DMS114 treated with DMSO at 0.1 percent for 48 hours (cell line): Measurements from ENCODE around the gene CXorf58.
"Not testable (repeated sequence)": the region's sequence is repeated elsewhere in the genome, so short reads cannot be mapped to it uniquely, and the experiment has no call there.

Experiments
- DNase-seq: peaks from one replicate; lab custom pipeline; 2025; ENCODE audit not compliant: unreplicated experiment; lab: John Stamatoyannopoulos, UW

CXorf58 gene, protein sequence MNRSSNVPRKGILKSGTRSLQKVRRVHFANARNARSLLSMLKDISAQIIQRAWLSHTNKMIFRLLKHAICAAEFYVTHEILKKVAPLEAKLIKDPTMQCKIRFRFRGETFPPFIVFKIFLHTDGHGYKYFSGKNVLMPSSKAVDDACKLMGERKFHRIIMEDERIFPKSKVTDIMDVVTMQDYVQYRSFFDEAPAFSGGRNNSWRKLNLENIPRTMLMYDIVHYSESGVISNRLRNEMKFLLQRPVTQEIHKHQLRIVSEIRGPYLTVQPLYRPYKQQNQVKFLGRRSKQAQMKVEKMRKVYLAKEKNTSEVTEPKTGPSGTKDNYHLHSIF

GRCh38 chrX:23907498-23908218 lies at the start of gene CXorf58, which contains the start of gene APOO:
Gene CXorf58 (plus strand): TSS chrX:23908006. CDS start chrX:23910303, 2,297 bp downstream.
Gene APOO (minus strand): TSS chrX:23907938. CDS start chrX:23907702, 236 bp downstream.
- DNase-seq: peak; percentile 87

DNA sequence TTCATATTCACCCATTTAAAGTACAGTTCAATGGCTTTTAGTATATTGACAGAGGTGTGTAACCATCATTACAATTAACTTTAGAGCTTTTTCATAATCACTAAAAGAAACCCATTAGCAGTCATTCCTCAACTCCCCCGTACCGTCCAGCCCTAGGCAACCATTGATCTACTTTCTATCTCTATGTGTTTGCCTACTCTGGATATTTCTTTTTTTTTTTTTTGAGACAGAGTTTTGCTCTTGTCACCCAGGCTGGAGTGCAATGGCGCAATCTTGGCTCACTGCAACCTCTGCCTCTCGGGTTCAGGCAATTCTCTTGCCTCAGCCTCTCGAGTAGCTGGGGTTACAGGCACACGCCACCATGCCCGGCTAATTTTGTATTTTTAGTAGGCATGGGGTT lies 48.6 kb upstream of the CXorf58 start:
- DNase-seq: not testable (repeated sequence)

DNA sequence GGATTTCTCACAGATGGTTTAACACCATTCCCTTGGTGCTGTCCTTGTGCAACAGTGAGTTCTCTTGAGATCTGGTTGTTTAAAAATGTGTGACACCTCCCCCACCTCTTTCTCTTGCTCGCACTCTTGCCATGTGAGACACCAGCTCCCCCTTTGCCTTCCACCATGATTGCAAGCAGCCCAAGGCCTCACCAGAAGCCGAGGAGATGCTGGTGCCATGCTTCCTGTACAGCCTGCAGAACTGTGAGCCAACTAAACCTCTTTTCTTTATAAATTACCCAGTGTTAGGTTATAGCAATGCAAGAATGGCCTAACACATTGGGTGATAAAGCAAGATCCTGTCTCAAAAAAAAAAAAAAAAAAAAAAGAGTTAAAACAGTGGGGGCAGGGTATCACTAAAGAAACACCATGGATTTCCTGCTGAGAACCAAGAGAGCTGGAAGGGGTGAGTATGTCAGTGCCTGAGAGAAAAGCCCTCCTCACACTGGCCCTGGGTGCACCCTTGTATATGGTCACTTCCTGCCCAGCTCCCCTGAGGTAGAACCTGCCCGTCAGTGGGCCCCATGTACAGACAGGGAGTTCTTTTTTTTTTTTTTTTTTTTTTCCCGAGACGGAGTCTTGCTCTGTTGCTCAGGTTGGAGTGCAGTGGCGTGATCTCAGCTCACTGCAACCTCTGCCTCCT lies 46.5 kb upstream of the CXorf58 start:
- DNase-seq: no peak

- not testable (repeated sequence) for DNase-seq
Observed at GRCh38 chrX:23861952-23862351, 45.9 kb upstream of the CXorf58 start.

DNA sequence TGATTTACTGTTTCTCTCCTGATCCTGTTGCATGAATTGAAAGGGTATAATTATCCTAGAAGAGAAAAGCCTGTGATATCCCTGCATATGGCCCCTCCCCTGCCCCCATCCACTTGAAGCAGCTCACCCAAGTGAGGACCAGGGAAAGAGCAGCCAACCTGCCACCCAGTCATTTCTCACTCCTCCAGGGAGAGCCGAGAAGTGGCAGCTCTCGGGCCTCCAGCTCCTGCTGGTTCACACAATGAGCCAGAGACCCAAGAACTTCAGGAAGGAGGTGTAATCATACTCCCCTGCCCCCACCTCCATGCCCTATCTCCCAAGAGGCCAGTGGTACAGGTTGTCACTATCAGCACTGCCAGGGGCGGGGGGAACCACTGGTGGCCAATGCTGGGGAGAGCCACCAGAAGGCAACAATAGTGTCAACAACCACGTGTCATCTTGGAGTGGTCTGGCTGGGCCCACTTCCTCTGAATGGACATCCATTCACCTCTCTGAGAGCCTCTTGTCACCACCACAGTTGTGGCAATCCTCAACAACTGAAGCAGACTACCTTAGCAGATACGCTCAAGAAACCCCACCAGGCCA lies 43.0 kb upstream of the CXorf58 start:
- no peak for DNase-seq

DNA sequence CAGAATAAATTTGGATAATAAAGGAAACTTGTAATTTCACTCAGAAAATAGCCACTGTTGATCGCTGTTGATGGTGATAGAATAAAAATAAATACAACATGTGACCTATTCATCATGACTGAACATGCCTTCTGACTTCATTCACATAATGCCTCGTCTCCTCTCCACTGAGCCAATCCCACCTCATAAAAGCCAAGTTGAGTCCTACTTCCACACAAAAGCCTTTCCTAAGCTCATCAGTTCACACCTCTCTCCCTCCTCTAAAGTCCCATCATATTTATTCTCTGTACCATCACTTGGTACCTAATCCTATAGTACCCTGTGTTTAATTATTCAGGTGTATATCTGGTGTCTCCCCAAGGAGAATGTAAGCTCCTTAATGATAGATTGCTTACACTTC lies 37.8 kb upstream of the CXorf58 start:
- DNase-seq: no peak

DNA sequence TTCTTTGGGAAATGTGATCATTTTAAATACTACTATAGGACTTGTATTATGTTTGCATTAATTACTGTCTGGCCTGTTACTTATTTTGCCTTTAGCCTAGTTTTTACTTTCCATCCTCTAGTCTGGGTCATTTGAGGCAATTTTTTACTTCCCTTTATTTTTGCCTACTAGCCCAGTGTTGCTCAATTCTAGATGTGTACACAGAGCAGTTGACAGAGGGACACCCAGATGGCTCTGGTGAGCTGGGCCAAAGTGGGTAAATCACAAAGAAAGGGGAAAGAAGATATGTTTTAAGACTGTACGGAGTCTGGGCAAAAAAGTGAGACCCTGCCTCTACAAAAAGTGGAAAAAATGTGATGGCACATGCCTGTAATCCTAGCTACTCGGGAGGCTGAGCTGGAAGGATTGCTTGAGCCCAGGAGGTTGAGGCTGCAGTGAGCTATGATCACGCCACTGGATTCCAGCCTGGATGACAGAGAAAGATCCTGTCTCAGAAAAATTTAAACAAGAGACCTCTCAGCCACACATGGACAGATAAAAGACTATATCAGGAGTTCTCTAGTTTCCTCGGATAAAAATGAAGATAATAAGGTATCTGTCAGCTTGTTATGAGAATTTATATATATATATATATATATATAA lies 35.8 kb upstream of the CXorf58 start:
- no peak for DNase-seq

DNA sequence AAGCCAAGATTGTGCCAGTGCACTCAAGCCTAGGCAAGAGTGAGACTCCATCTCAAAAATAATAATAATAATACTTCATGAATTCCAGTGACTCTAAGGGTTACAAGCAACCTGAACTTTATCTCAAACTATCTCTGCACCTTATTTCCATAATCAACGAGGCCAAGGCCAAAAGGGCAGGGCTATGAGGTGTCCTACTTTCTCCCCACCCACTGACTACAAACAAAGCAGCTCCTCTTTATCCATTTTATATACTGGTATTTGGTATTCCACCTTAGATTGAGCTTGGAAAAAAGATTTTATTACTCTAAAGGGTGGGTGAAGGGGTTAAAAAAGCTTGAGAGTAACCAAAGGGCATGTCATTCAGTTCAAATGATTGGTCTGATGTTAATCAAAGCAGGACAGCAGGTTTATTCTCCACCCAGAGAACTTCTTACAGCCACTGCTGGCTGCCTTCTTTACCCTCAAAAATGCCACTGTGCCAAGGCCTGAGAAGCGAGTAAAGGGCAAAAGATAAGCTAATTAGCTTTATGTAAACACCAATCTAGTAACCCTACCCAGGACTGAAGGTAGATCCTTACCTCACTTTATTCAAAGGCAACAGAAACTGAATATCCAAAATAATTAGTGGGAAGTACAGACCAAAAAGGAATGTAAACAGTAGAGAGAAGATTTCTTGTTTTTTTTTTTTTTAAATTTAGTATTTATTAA lies 28.3 kb upstream of the CXorf58 start:
- DNase-seq: no peak

GRCh38 chrX:23883737-23884354 lies 24.0 kb upstream of the CXorf58 start:
- DNase-seq: no peak

DNA sequence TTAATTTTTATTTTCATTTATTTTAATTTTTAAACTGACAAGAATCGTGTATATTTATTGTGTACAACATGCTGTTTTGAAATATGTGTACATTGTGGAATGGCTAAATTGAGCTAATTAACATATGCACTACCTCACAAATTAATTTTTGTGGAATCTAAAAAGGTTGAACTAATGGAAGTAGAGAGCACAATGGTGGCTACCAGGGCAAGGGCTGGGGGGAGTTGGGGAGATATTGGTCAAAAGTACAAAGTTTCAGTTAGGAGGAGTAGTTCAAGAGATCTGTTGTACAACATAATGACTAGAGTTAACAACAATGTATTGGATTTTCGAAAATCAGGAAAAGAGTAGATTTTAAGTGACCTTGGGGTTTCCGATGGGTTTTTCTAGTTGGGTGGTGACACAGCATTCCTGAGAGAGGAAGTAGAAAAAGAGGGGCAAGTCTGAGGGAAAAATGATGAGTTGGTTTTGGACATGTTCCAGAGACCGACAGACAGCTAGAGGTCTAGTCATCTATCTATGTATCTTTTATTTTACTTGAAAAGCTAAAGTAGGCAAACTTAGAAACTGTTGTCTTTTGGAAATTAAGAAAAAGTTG lies 23.3 kb upstream of the CXorf58 start:
- DNase-seq: no peak

DNA sequence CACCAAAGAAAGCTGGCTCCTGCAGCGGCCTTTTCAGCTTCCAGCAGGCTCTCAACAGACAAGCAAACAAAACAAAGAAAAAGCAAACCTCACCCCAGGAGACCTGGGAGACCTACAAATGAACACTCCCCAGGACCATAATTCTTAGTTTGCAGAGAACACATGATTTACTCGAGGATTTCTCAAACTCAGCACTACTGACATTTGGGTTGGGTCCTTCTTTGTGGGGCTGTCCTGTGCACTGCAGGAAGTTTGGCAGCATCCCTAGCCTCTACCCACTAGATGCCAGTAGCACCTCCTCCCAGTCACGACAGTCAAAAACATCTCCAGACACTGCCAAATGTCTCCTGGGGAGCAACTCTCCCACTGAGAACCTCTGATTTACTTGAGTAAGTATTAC lies 22.0 kb upstream of the CXorf58 start:
- no peak for DNase-seq

GRCh38 chrX:23887451-23887850 lies 20.4 kb upstream of the CXorf58 start:
- DNase-seq: no peak

DNA sequence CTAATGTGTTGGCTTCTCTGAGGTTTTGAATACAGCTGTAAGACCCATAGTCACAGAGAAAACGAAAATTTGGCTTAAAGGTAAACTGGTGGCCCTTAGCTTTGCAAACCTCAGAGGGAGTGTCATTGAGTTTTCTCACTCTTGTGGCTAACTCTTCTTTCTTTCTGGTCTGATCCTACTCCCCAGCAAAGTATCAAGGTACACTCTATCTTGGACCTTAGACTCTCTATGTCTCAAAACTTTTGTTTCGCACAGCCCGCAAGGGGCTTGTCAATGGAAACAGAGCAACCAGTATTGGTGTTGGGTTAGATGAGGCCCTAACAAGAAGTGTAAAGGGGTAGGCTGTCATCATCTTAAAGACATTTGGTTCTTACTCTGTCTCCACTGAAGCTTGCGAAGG lies 19.9 kb upstream of the CXorf58 start:
- DNase-seq: no peak

GRCh38 chrX:23888887-23889501 lies 18.8 kb upstream of the CXorf58 start:
- DNase-seq: no peak

DNA sequence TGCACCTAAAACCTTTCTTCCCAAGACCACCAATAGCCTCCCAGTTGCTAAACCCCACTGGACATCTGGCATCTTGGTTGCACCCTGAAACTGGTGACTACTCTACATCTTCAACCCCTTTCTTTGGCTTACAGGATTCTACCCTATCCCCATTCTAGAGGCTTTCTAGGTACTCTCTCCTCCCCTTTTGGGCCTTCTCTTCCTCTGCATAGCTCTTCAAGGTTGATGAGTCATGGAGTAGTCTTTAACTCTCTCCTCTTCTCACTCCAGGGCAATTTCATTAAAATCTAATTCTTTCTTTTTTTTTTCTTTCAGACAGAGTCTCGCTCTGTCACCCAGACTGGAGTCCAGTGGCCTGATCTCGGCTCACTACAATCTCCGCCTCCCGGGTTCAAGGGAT lies 16.9 kb upstream of the CXorf58 start:
- no peak for DNase-seq

DNA sequence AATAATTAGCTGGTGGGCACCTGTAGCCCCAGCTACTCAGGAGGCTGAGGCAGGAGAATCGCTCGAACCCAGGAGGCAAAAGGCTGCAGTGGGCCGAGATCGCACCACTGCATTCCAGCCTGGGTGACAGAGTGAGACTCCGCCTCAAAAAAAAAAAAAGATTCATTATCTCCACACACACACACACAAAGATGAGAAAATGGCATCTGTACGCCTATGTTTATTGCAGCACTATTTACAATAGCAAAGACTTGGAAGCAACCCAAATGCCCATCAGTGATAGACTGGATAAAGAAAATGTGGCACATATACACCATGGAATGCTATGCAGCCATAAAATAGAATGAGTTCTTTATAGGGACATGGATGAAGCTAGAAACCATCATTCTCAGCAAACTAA lies 12.8 kb upstream of the CXorf58 start:
- DNase-seq: not testable (repeated sequence)

- DNase-seq: not testable (repeated sequence)
Observed at GRCh38 chrX:23896539-23896938, 11.3 kb upstream of the CXorf58 start.

GRCh38 chrX:23896981-23897380 lies 10.8 kb upstream of the CXorf58 start:
- no peak for DNase-seq

DNA sequence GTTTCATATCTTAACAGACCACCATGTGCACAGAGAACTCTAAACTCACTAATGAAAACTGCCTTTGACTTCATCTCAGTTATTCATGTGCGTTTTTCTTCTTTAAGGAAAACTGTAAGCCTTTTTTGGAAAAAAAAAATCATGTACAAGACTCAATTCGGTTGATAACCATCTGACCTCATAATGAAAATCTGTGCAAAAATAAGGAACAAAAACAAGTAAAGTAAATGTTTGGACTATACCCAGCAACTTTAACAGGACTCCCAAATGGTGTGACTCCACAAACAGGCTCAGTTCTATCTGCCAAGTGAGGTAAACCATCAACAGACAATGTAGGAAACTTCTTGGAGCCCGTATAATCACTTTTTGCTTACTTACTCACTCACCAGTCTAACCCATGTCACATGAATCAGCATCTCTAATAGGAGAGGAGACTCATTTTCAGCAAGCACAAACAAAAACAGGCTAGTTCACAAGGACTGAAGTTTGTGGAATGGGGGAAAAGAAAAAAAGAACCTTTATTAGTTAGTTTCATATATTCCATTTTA lies 9.3 kb upstream of the CXorf58 start:
- DNase-seq: no peak
